Vagina (tissue), 2 donors: ENCODE measurements around the gene EYS. TPM values are rescaled to one million over a fixed set of nuclear protein-coding genes. Genes with fewer than 3 reads are reported as not detected.
"Not testable (repeated sequence)": the region's sequence is repeated elsewhere in the genome, so short reads cannot be mapped to it uniquely, and the experiment has no call there.

Experiments used
- DNase-seq, 2 donors: peaks; one replicate each; pipeline ENCODE4 v3.0.0-alpha.2; 2017; ENCODE audit errors: extremely low spot score in 2 of 2
- H3K27ac ChIP-seq: fragments of 200-600 bp; sonication (generic); one replicate; pipeline ENCODE4 v1.5.1; 2019
- H3K27me3 ChIP-seq: fragments of 200-600 bp; sonication (generic); one replicate; pipeline ENCODE4 v1.5.1; 2019
- H3K36me3 ChIP-seq, 2 donors: fragments of 200-600 bp; sonication (generic); one replicate each; pipeline ENCODE4 v1.5.1; 2017 to 2019
- H3K4me1 ChIP-seq: fragments of 200-600 bp; sonication (generic); one replicate; pipeline ENCODE4 v1.5.1; 2019
- H3K4me3 ChIP-seq, 2 donors: fragments of 200-600 bp; sonication (generic); 1 replicate in 1 of 2; 2 replicates in 1 of 2; pipeline ENCODE4 v1.5.1; 2016 to 2019
- H3K9me3 ChIP-seq: fragments of 200-600 bp; sonication (generic); one replicate; pipeline ENCODE4 v1.5.1; 2019
- CTCF ChIP-seq, 3 experiments: fragments of 450-650 bp in 2 of 3; fragments of 200-600 bp in 1 of 3; sonication (generic) in 1 of 3; IDR thresholded peaks; one replicate each; pipeline ENCODE4 v1.5.1; 2017 to 2019; ENCODE audit warnings: antibody characterized with exemption in 3 of 3, mild to moderate bottlenecking in 2 of 3, moderate library complexity in 2 of 3
- POLR2A ChIP-seq, 2 donors: fragments of 450-650 bp; IDR thresholded peaks; one replicate each; pipeline ENCODE4 v1.6.1; 2017; ENCODE audit warnings: antibody characterized with exemption in 2 of 2, mild to moderate bottlenecking in 2 of 2, moderate library complexity in 2 of 2
- POLR2AphosphoS5 ChIP-seq, 2 donors: sonication (generic); formaldehyde crosslinking; IDR thresholded peaks; one replicate each; pipeline ENCODE4 v1.9.0; 2017; ENCODE audit warnings: antibody characterized with exemption in 2 of 2, mild to moderate bottlenecking in 2 of 2, low read depth in 1 of 2; ENCODE audit not compliant: insufficient read depth in 1 of 2
- intact Hi-C: fragments of 100-400 bp; cut with DNase I; formaldehyde crosslinking; loops from one replicate; pipeline ENCODE4 v1.15.1; 2023
- total RNA-seq: library from RNA; depleted of rRNA; stranded (reverse); fragments of >200 nt; gene quantifications from one replicate; pipeline ENCODE4 v1.2.3, GENCODE V29; 2016

EYS gene
- total RNA-seq, 1 donor from 2014 or later, result not detected

GRCh38 chr6:63740709-63741108, 1966.3 kb downstream of the EYS start:
- Histone ChIP-seq H3K9me3 (no peaks in the 10 kb centered on the region), H3K27ac (no peak overlapping the region), H3K36me3 (no peaks in the 10 kb centered on the region), H3K4me1 (no peaks in the 10 kb centered on the region), H3K27me3 (no peaks in the 10 kb centered on the region), H3K4me3 (no peak overlapping the region)
- TF ChIP-seq CTCF (IDR thresholded peaks at IDR 0.05) (no peak), POLR2AphosphoS5 (IDR thresholded peaks at IDR 0.05; ENCODE audit: insufficient read depth in 1 of 2, low read depth in 1 of 2) (no peak), POLR2A (IDR thresholded peaks at IDR 0.05) (no peak)
- intact Hi-C loops, result no loop called here
- DNase-seq, result no peak

GRCh38 chr6:63739094-63739687, 1967.8 kb downstream of the EYS start:
- H3K9me3 ChIP-seq, result no peaks in the 10 kb centered on the region
- intact Hi-C loops, result no loop called here
- no peak for DNase-seq
- no peaks in the 10 kb centered on the region for H3K4me1 ChIP-seq
- H3K27me3 ChIP-seq, result no peaks in the 10 kb centered on the region
- TF ChIP-seq POLR2A (IDR thresholded peaks at IDR 0.05), result no peak
- TF ChIP-seq POLR2AphosphoS5 (IDR thresholded peaks at IDR 0.05; ENCODE audit: insufficient read depth in 1 of 2, low read depth in 1 of 2), result no peak
- TF ChIP-seq CTCF (IDR thresholded peaks at IDR 0.05), result no peak
- no peaks in the 10 kb centered on the region for H3K36me3 ChIP-seq
- H3K4me3 ChIP-seq, result no peak overlapping the region
- no peak overlapping the region for H3K27ac ChIP-seq

- DNase-seq, intact Hi-C loops, H3K4me3 ChIP-seq, H3K27me3 ChIP-seq, H3K27ac ChIP-seq, H3K4me1 ChIP-seq, H3K36me3 ChIP-seq, H3K9me3 ChIP-seq: not testable (repeated sequence)
These were observed 1968.8 kb downstream of the EYS start for GRCh38 chr6:63738190-63738589.

GRCh38 chr6:63734923-63735322, 1972.1 kb downstream of the EYS start:
- no peaks in the 10 kb centered on the region for H3K27me3 ChIP-seq
- no peak overlapping the region for H3K27ac ChIP-seq
- intact Hi-C loops, result no loop called here
- H3K4me1 ChIP-seq, result no peaks in the 10 kb centered on the region
- no peaks in the 10 kb centered on the region for H3K36me3 ChIP-seq
- H3K4me3 ChIP-seq, result no peak overlapping the region
- no peak for DNase-seq
- TF ChIP-seq POLR2AphosphoS5 (IDR thresholded peaks at IDR 0.05; ENCODE audit: insufficient read depth in 1 of 2, low read depth in 1 of 2) (no peak), CTCF (IDR thresholded peaks at IDR 0.05) (no peak), POLR2A (IDR thresholded peaks at IDR 0.05) (no peak)
- no peaks in the 10 kb centered on the region for H3K9me3 ChIP-seq

- H3K4me3 ChIP-seq, result no peak overlapping the region
- H3K9me3 ChIP-seq, result no peaks in the 10 kb centered on the region
- TF ChIP-seq POLR2A (IDR thresholded peaks at IDR 0.05) (no peak), POLR2AphosphoS5 (IDR thresholded peaks at IDR 0.05; ENCODE audit: insufficient read depth in 1 of 2, low read depth in 1 of 2) (no peak), CTCF (IDR thresholded peaks at IDR 0.05) (no peak)
- H3K4me1 ChIP-seq, result no peaks in the 10 kb centered on the region
- H3K36me3 ChIP-seq, result no peaks in the 10 kb centered on the region
- H3K27ac ChIP-seq, result no peak overlapping the region
- DNase-seq, result no peak
- intact Hi-C loops, result no loop called here
- H3K27me3 ChIP-seq, result no peaks in the 10 kb centered on the region
These were observed 1974.7 kb downstream of the EYS start for GRCh38 chr6:63732336-63732735.
